HG02588 (cell line): ENCODE data around the gene ID2.
"Not testable (repeated sequence)": the region's sequence is repeated elsewhere in the genome, so short reads cannot be mapped to it uniquely, and the experiment has no call there.

ENCODE experiments used
- ATAC-seq: cut with Tn5 transposase; IDR thresholded peaks from one replicate; pipeline ENCODE4 v1.9.1; 2021; ENCODE audit warnings: mild to moderate bottlenecking, moderate library complexity; ENCODE audit not compliant: unreplicated experiment

The ID2 gene

GRCh38 chr2:8725838-8726237 is 44.0 kb downstream of the ID2 start:
- no peak for ATAC-seq

- no peak for ATAC-seq
Observed at GRCh38 chr2:8728305-8729015, 46.6 kb downstream of the ID2 start.

- not testable (repeated sequence) for ATAC-seq
Observed at GRCh38 chr2:8729101-8729500, 47.2 kb downstream of the ID2 start.

GRCh38 chr2:8729939-8730338 is 48.1 kb downstream of the ID2 start:
- no peak for ATAC-seq

- ATAC-seq: no peak
Observed at GRCh38 chr2:8732601-8733000, 50.7 kb downstream of the ID2 start.
